Transverse colon (tissue), 4 donors: ENCODE data around the gene ABCB7.

ENCODE experiments used
- CTCF ChIP-seq, 5 experiments: fragments of 200-600 bp in 3 of 5; fragments of 450-650 bp in 2 of 5; sonication (generic) in 3 of 5; IDR thresholded peaks; 1 replicate in 2 of 5; 2 replicates in 3 of 5; pipeline ENCODE4 v1.5.1; 2016 to 2017; ENCODE audit warnings: antibody characterized with exemption in 5 of 5, inconsistent platforms in 3 of 5, mild to moderate bottlenecking in 2 of 5, moderate library complexity in 1 of 5
- EP300 ChIP-seq: sonication (generic); formaldehyde crosslinking; IDR thresholded peaks from one replicate; pipeline ENCODE4 v1.6.1; 2017; ENCODE audit warnings: antibody characterized with exemption, low read depth
- POLR2A ChIP-seq: fragments of 450-650 bp; IDR thresholded peaks from one replicate; pipeline ENCODE4 v1.6.1; 2016; ENCODE audit warnings: antibody characterized with exemption, mild to moderate bottlenecking, moderate library complexity
- POLR2AphosphoS5 ChIP-seq, 3 donors: sonication (generic); formaldehyde crosslinking; IDR thresholded peaks; one replicate each; pipeline ENCODE4 v1.6.1; 2016; ENCODE audit warnings: antibody characterized with exemption in 3 of 3

DNA sequence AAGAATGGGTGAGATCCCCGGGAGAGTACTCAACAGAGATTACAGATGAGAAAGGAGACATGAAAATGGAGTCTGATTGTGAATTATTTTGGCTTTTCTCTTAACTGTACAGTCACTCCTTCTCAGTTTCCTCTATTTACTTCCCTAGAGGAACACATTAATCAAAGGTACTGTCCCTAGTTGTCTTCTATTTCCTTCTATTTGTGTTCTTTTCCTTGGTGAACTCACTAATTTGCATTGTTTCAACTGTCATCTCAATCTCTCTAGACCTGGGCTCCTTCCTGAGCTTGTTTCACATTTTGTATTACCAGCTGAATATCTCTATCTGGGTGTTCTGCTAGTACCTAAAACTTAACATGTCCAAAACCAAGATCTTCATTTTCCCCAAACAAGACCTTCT lies 59.8 kb downstream of the ABCB7 start:
- TF ChIP-seq CTCF (IDR thresholded peaks at IDR 0.05), result no peak
- no peak for TF ChIP-seq POLR2AphosphoS5 (IDR thresholded peaks at IDR 0.05)
- TF ChIP-seq EP300, result no peak
- TF ChIP-seq POLR2A, result no peak
